DMS53 (cell line): ENCODE results near the gene PUM2.

Experiments used
- DNase-seq: peaks from one replicate; lab custom pipeline; 2025; lab: John Stamatoyannopoulos, UW

PUM2 gene

DNA sequence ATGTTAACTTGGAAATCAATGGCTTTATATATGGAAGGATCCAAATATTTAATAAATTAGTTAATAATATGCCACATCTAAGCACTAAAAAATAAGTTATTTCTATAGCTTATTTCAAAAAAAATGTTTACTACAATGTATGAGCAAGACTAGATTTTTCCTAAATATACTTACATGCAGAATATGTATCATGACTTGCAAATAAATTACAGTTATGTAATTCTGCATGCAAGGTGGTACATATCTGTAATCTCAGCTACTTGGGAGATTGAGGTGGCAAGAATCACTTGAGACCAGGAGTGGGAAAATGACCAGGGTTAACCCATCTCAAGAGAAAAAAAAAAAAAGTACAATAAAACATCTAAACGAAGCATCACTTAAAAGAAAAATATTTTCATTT is 11.6 kb downstream of the PUM2 start:
- no peak for DNase-seq

DNA sequence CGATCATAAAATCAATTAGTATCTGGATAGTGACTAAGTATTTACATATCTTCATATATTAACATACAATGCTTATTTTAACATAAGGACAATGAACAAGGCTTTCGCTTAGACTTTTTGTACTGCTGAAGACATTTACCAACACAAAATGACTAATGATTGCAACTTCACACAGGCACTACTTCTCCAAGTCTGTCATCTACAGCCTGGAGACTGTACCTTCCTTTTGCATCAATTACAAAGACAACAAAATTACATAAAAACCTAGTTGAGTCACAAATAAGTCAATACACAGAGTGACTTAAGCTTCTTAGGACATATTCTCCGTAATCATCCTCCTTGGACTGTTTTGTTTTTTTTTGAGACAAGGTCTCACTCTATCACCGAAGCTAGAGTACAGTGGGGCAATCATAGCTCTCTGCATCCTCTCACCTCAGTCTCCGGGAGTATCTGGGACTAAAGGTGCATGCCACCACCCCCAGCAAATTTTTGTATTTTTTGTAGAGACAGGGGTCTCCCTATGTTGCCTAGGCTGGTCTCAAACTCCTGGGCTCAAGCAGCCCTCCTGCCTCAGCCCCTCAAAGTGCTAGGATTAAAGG is 15.9 kb downstream of the PUM2 start:
- DNase-seq: no peak

DNA sequence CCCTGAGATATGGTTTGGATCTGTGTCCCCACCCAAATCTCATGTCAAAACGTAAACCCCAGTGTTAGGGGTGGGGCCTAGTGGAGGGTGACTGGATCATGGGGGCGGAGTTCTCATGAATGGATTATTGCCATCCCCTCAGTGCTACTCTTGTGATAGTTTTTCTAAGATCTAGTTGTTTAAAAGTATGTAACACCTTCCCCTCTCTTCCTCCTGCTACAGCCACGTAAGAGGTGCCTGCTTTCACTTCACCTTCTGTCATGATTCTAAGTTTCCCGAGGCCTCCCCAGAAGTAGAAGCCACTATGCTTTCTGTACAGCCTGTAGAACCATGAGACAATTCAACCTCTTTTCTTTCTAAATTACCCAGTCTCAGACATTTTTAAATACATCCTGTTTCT is 16.9 kb downstream of the PUM2 start:
- no peak for DNase-seq

- no peak for DNase-seq
Measured at GRCh38 chr2:20330192-20330591, 20.5 kb downstream of the PUM2 start.

- DNase-seq: peak; percentile 28
Measured at GRCh38 chr2:20327370-20327769, 23.3 kb downstream of the PUM2 start.

GRCh38 chr2:20326163-20326780 is 24.4 kb downstream of the PUM2 start:
- DNase-seq: peak; percentile 69

DNA sequence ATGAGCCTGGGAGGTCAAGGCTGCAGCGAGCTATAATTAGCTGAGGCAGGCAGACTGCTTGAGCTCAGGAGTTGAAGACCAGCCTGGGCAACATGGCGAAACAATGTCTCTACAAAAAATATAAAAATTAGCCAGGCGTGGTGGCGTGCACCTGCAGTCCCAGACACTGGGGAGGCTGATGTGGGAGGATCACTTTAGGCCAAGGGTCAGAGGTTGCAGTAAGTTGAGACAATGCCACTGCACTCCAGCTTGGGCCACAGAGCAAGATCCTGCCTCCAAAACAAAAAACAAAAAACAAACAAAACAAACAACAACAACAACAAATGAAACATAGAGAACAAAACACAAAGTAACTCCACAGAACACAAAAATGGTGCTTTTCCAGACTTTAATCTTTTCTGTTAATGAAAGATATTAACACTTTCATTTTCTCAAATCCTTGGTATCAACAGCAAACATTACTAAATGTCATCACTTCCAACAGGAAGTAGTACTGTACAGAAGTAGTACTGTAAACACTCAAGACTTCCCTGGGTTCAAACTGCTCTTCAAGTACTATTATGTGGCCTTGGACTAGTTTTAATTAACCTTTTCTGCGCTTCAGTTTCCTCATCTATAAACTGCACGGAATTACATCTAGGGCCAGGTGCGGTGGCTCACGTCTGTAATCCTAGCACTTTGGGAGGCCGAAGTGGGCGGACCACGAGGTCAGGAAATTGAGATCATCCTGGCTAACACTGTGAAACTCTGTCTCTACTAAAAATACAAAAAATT is 27.9 kb downstream of the PUM2 start:
- peak; percentile 67 for DNase-seq

- no peak for DNase-seq
Measured at GRCh38 chr2:20317690-20318089, 33.0 kb downstream of the PUM2 start.

DNA sequence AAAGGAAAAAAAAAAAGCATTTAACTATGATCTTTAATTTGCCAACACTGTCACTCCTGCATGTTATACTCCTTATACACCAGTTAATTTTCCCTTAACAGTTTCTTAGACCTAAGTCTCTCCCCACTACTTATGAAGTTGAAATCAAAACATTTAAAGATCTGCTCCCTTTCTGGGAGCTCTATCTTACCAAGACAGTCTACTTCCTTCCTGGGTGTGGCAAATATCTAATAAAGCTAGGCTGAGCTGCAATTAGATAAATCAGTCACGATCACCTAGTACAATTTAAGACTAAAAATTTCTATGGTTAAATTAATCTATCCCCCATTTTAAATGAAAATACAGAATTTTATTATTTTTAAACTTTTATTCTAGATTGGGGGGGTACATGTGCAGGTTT is 33.4 kb downstream of the PUM2 start:
- DNase-seq: no peak

- DNase-seq: no peak
Measured at GRCh38 chr2:20314562-20315501, 35.8 kb downstream of the PUM2 start.

GRCh38 chr2:20313659-20314058 is 37.0 kb downstream of the PUM2 start:
- peak; percentile 13 for DNase-seq

- DNase-seq: no peak
Measured at GRCh38 chr2:20309001-20309400, 41.6 kb downstream of the PUM2 start.

GRCh38 chr2:20307311-20307710 is 43.3 kb downstream of the PUM2 start:
- no peak for DNase-seq

DNA sequence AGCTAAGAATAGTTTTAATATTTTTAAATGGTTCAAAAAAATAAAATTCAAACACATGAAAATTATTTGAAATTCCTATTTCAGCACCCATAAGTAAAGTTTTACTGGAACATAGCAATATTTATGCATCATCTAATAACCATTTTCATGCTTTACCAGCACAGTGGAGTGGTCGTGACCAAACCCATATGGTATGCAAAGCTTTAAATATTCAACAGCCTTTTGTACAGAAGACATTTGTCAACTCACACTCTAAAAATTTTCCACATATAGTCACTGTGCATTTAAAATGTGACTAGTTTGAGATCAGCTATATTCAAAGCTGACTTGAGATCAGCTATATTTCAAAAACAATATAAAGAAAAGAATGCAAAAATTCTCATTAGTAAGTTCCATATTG is 46.2 kb downstream of the PUM2 start:
- no peak for DNase-seq

- DNase-seq: no peak
Measured at GRCh38 chr2:20303966-20304365, 46.7 kb downstream of the PUM2 start.

- no peak for DNase-seq
Measured at GRCh38 chr2:20302019-20302418, 48.6 kb downstream of the PUM2 start.

DNA sequence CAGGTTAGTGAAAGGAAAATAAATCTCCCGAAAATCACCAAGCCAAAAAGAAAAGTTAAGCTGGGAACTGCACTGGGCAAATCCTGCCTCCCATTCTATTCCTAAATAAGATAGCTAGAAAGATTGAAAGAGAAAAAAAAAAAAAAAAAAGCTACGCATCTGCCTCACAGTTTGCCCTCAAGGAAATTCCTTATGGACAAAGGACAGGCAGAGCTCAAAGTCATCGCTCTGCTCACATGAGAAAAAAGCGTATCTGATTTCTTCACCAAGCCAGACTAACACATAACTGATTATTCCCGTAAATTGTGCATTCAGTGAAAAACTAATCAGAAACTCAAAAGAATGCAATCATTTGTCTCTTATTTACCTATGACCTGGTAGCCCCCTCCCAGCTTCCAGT is 50.0 kb downstream of the PUM2 start:
- DNase-seq: no peak

- no peak for DNase-seq
Measured at GRCh38 chr2:20299113-20299512, 51.5 kb downstream of the PUM2 start.

DNA sequence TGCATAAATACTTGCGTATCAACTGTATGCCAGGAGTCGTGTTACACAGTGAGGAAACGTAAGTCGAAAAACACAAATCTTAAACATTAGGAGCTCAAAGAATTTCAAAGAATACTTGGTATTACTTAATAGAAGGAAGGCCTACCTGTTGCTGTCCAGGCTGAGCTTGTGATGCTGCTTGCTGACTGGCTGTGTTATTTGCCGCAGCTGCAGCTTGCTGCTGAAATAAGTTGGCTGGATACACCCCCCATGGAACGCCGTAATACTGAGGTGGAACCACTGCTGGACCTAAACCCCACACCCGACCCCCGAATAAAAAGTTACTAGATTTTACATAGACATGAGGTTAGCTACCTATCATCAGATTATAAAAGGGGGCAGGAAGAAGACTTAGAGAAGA is 56.4 kb downstream of the PUM2 start:
- no peak for DNase-seq

GRCh38 chr2:20292984-20293383 is 57.7 kb downstream of the PUM2 start:
- DNase-seq: no peak

GRCh38 chr2:20291846-20292408 is 58.7 kb downstream of the PUM2 start:
- no peak for DNase-seq

GRCh38 chr2:20291106-20291564 is 59.5 kb downstream of the PUM2 start:
- peak; percentile 74 for DNase-seq
